Activated B cell treated with CpG ODN at 0.5 μM for 24 hours (primary cell): ENCODE data around the gene PRKCH. TPM values are rescaled to one million over a fixed set of nuclear protein-coding genes. Genes with fewer than 3 reads are reported as not detected.

Experiments
- ATAC-seq: fragments of 200-7000 bp; cut with Tn5 transposase; one replicate; pipeline ENCODE4 v1.10.0; 2021; ENCODE audit warnings: low read depth, mild to moderate bottlenecking, moderate library complexity
- CTCF ChIA-PET: fragments of 350-600 bp; sonication (Branson Sonifier 250); formaldehyde crosslinking; loops from one replicate; lab custom pipeline; 2021; ENCODE audit warnings: antibody characterized with exemption; lab: Charles Lee
- POLR2A ChIA-PET: fragments of 350-600 bp; sonication (Branson Sonifier 250); formaldehyde crosslinking; loops from one replicate; lab custom pipeline; 2021; ENCODE audit warnings: antibody characterized with exemption; lab: Charles Lee
- DNase-seq: peaks from one replicate; pipeline ENCODE4 v3.0.0; 2022
- H3K27ac Mint-ChIP-seq: one replicate; pipeline ENCODE4 v1.8.0; 2020; ENCODE audit warnings: mixed read lengths
- H3K27me3 Mint-ChIP-seq: one replicate; pipeline ENCODE4 v1.8.0; 2021; ENCODE audit warnings: mixed read lengths
- H3K36me3 Mint-ChIP-seq: one replicate; pipeline ENCODE4 v1.8.0; 2021; ENCODE audit warnings: low read depth, mixed read lengths
- H3K4me1 Mint-ChIP-seq: one replicate; pipeline ENCODE4 v1.8.0; 2021; ENCODE audit warnings: mixed read lengths
- H3K4me3 Mint-ChIP-seq: one replicate; pipeline ENCODE4 v1.8.0; 2020; ENCODE audit warnings: mild to moderate bottlenecking, mixed read lengths
- H3K9me3 Mint-ChIP-seq: one replicate; pipeline ENCODE4 v1.8.0; 2020; ENCODE audit warnings: mixed read lengths
- CTCF ChIP-seq: fragments of 200-600 bp; IDR thresholded peaks from one replicate; pipeline ENCODE4 v1.8.0; 2022; ENCODE audit warnings: antibody characterized with exemption, mild to moderate bottlenecking
- intact Hi-C: fragments of 100-400 bp; cut with micrococcal nuclease; formaldehyde crosslinking; loops from one replicate; pipeline ENCODE4 v1.15.1; 2024
- total RNA-seq: library from RNA; stranded (reverse); gene quantifications from 2 replicates; pipeline ENCODE4 v1.2.3, GENCODE V29; 2022

PRKCH gene
- total RNA-seq, 1 donor from 2014 or later, result 4.6 TPM

DNA sequence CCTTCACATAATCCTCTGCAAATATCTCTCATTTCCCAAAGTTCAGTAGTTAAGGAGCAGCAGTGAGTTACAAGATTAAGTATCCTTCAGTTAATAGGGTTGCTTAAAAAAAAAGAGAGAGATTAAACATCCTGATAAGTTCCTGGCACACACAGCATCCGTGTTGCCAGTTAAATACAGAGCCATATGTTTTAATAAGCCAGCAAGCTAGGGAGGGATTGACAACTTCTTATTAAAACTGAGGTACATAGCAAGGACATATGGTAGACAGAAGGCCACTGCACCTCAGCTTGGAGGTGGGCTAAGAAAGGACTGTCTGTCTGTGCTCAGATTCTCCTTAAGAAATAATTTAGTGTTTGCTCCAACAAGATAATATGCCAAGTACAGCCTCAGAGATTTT, 30.7 kb upstream of the PRKCH start:
- Mint-ChIP-seq H3K36me3 (no peaks in the 10 kb centered on the region), H3K4me3 (no peak overlapping the region), H3K27ac (no peak overlapping the region), H3K27me3 (peaks cover 4% of the 10 kb centered on the region), H3K4me1 (no peaks in the 10 kb centered on the region), H3K9me3 (no peaks in the 10 kb centered on the region)
- DNase-seq (no peak), ATAC-seq (no peak)
- no peak for TF ChIP-seq CTCF
- ChIA-PET POLR2A (no interaction called here), CTCF (interaction anchor here (1.2 kb wide), 1 partner anchor 547 kb away, joined by 6 read pairs; no protein-coding TSS in a partner anchor)
- intact Hi-C loops, result no loop called here

DNA sequence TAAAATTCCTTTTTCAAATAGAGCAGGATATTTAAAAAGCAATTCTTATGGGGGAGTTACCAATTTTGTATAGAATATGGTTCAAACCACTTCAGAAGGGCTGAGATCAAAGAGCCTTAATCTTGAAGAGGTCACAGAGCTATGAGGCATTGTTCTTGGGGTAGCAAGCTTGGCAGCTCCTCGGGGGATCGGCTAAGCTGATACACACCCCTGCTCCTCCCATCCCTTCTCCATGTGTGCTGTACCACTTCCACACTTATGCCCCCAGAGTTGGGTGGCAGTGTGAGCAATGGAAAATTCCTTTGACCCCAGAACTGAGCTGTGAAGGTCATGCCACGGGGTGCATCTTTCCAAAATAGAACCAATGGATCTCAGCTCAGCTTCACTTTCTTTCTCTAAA, 25.2 kb upstream of the PRKCH start:
- H3K27me3 Mint-ChIP-seq, result no peaks in the 10 kb centered on the region
- no peaks in the 10 kb centered on the region for H3K4me1 Mint-ChIP-seq
- no peak for DNase-seq
- H3K4me3 Mint-ChIP-seq, result no peak overlapping the region
- TF ChIP-seq CTCF, result no peak
- intact Hi-C loops, result loop anchor here (5.0 kb wide), 1 partner anchor 146 kb away; no protein-coding TSS in a partner anchor
- H3K36me3 Mint-ChIP-seq, result no peaks in the 10 kb centered on the region
- ATAC-seq, result no peak
- POLR2A ChIA-PET, result no interaction called here
- H3K9me3 Mint-ChIP-seq, result no peaks in the 10 kb centered on the region
- no peak overlapping the region for H3K27ac Mint-ChIP-seq
- CTCF ChIA-PET, result interaction anchor here (0.8 to 2.3 kb wide), 6 partner anchors 10 to 541 kb away, joined by 3 to 13 read pairs (median 3); no protein-coding TSS in a partner anchor

DNA sequence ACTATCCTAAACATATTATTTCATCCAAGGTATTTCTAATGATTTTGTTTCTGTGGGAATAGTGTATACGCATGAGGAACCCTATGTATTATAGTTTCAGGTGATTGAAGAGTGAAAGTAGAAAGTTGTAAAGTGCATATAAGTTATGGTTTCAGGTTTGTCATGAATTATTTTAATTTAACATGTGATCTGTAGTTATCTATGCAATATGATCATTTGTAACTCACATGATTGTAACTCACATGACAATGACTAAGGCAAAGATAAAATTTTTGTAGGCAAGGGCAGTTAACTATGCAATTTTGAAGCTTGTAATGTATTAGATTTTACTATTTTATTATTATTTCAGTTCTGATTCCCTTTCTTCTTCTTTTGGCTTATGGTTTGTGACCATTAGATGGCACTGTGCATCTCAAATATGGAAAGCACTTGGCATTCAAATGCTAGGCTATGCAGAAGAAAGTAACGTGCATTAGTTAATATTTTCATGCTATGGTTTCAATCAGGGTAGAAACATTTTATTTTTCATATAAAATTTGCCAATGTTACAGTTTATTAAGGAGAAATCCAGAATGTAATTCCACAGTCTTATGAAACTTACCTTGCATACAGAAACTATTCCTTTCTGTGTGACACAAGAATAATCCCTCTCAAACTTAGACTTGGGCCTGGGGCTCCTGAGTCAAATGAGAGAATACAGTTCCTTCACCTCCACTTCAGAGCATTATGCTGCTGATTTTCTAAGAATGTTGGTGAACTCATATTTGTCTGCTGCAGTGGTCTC, 24.5 kb upstream of the PRKCH start:
- H3K4me1 Mint-ChIP-seq, result no peaks in the 10 kb centered on the region
- H3K4me3 Mint-ChIP-seq, result no peak overlapping the region
- ATAC-seq (no peak), DNase-seq (no peak)
- no peak for TF ChIP-seq CTCF
- CTCF ChIA-PET, result interaction anchor here (1.0 to 2.3 kb wide), 4 partner anchors 11 to 540 kb away, joined by 3 to 13 read pairs (median 4); no protein-coding TSS in a partner anchor
- intact Hi-C loops, result loop anchor here (1.0 to 5.0 kb wide), 4 partner anchors 145 to 830 kb away; no protein-coding TSS in a partner anchor
- no peaks in the 10 kb centered on the region for H3K9me3 Mint-ChIP-seq
- no peaks in the 10 kb centered on the region for H3K36me3 Mint-ChIP-seq
- H3K27me3 Mint-ChIP-seq, result no peaks in the 10 kb centered on the region
- POLR2A ChIA-PET, result no interaction called here
- H3K27ac Mint-ChIP-seq, result no peak overlapping the region

- H3K36me3 Mint-ChIP-seq, result no peaks in the 10 kb centered on the region
- no peaks in the 10 kb centered on the region for H3K9me3 Mint-ChIP-seq
- H3K4me3 Mint-ChIP-seq, result no peak overlapping the region
- DNase-seq (no peak), ATAC-seq (no peak)
- intact Hi-C loops, result loop anchor here (1.0 to 5.0 kb wide), 4 partner anchors 145 to 830 kb away; no protein-coding TSS in a partner anchor
- H3K4me1 Mint-ChIP-seq, result no peaks in the 10 kb centered on the region
- ChIA-PET POLR2A (no interaction called here), CTCF (interaction anchor here (1.6 to 1.8 kb wide), 2 partner anchors 12 to 540 kb away, joined by 5 to 11 read pairs; no protein-coding TSS in a partner anchor)
- TF ChIP-seq CTCF, result no peak
- H3K27me3 Mint-ChIP-seq, result no peaks in the 10 kb centered on the region
- no peak overlapping the region for H3K27ac Mint-ChIP-seq
Observed at GRCh38 chr14:61297581-61297980, 23.8 kb upstream of the PRKCH start.

DNA sequence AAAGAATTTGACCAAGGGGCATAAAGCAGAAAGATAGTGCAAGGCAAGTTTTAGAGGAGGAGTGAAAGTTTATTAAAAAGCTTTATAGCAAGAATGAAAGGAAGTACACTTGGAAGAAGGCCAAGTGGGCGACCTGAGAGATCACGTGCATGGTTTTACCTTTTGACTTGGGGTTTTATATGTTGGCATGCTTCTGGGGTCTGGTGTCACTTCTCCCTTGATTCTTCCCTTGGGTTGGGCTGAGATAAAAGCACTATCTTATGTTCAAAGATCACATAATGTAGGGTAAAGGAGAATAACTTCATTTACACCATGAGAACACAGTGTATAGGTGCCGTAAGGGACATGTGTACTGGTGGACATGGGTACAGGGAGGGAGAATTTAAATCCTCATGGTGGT, 22.6 kb upstream of the PRKCH start:
- no peaks in the 10 kb centered on the region for H3K27me3 Mint-ChIP-seq
- intact Hi-C loops, result loop anchor here (5.0 kb wide), 1 partner anchor 143 kb away; no protein-coding TSS in a partner anchor
- no peaks in the 10 kb centered on the region for H3K4me1 Mint-ChIP-seq
- ChIA-PET POLR2A (no interaction called here), CTCF (interaction anchor here (1.6 kb wide), 1 partner anchor 538 kb away, joined by 11 read pairs; no protein-coding TSS in a partner anchor)
- H3K36me3 Mint-ChIP-seq, result no peaks in the 10 kb centered on the region
- no peak overlapping the region for H3K27ac Mint-ChIP-seq
- ATAC-seq (no peak), DNase-seq (no peak)
- no peak overlapping the region for H3K4me3 Mint-ChIP-seq
- TF ChIP-seq CTCF, result no peak
- no peaks in the 10 kb centered on the region for H3K9me3 Mint-ChIP-seq
